ENCODE results near the gene NR2F1-AS1. TPM values are rescaled to one million over a fixed set of nuclear protein-coding genes. Genes with fewer than 3 reads are reported as not detected.
A peak's percentile ranks its signal among the peaks of the same experiment; 100 is the strongest.

NR2F1-AS1 gene
- total RNA-seq, 4 donors from 2014 or later = 6.0 to 48.1 (median 14.4) TPM

GRCh38 chr5:93583768-93584595 lies 3.0 kb upstream of the NR2F1-AS1 start:
- TF ChIP-seq EP300 (IDR thresholded peaks at IDR 0.05) (no peak), POLR2A (IDR thresholded peaks at IDR 0.05) (peak; percentile 9 to 52), POLR2AphosphoS5 (IDR thresholded peaks at IDR 0.05) (no peak), CTCF (IDR thresholded peaks at IDR 0.05) (no peak)
- Histone ChIP-seq H3K27ac (peak overlapping the region; percentile 44 to 94 (median 86)), H3K27me3 (peaks cover 18% of the 10 kb centered on the region), H3K4me3 (peak overlapping the region; percentile 54 to 74), H3K36me3 (no peaks in the 10 kb centered on the region), H3K4me1 (peaks cover 0 to 58% (median 0%) of the 10 kb centered on the region in 3 donors), H3K9me3 (no peaks in the 10 kb centered on the region)
- WGBS, 2 donors (ENCODE audit: low coverage in 1 of 2) = 1 to 2% methylated on average over 16 to 22 of the region's 110 CpGs
- peak; percentile 18 for ATAC-seq

GRCh38 chr5:93583439-93583767 lies 2.4 kb upstream of the NR2F1-AS1 start:
- Histone ChIP-seq H3K9me3 (no peaks in the 10 kb centered on the region), H3K27me3 (peaks cover 18% of the 10 kb centered on the region), H3K27ac (peak overlapping the region; percentile 44 to 94 (median 86)), H3K4me3 (peak overlapping the region; percentile 54 to 74), H3K4me1 (peaks cover 0 to 58% (median 2%) of the 10 kb centered on the region in 3 donors), H3K36me3 (no peaks in the 10 kb centered on the region)
- 0 to 1% methylated on average over 4 of the region's 4 CpGs for WGBS, 2 donors (ENCODE audit: low coverage in 1 of 2)
- no peak for ATAC-seq
- TF ChIP-seq POLR2A (IDR thresholded peaks at IDR 0.05) (no peak), EP300 (IDR thresholded peaks at IDR 0.05) (no peak), POLR2AphosphoS5 (IDR thresholded peaks at IDR 0.05) (no peak), CTCF (IDR thresholded peaks at IDR 0.05) (no peak)

- no peaks in the 10 kb centered on the region for H3K36me3 ChIP-seq
- 1% methylated on average over 18 to 20 of the region's 21 CpGs for WGBS, 2 donors (ENCODE audit: low coverage in 1 of 2)
- H3K4me1 ChIP-seq = peaks cover 0 to 59% (median 4%) of the 10 kb centered on the region in 3 donors
- H3K9me3 ChIP-seq = no peaks in the 10 kb centered on the region
- peak; percentile 68 for ATAC-seq
- H3K27me3 ChIP-seq = peaks cover 15% of the 10 kb centered on the region
- peak within 1 kb of the TSS; percentile 44 to 94 (median 86) for H3K27ac ChIP-seq
- no peak for TF ChIP-seq POLR2A (IDR thresholded peaks at IDR 0.05)
- TF ChIP-seq POLR2AphosphoS5 (IDR thresholded peaks at IDR 0.05) = peak; percentile 62
- TF ChIP-seq CTCF (IDR thresholded peaks at IDR 0.05) = peak in 2 of 4 experiments; percentile 79 to 86
- no peak for TF ChIP-seq EP300 (IDR thresholded peaks at IDR 0.05)
- peak within 1 kb of the TSS; percentile 54 to 74 for H3K4me3 ChIP-seq
Observed at GRCh38 chr5:93582677-93583438, 1.8 kb upstream of the NR2F1-AS1 start, which contains the start of gene NR2F1. NR2F1 (plus strand) TSS chr5:93583222; CDS start chr5:93585024, 1,802 bp downstream.

- Histone ChIP-seq H3K27me3 (peaks cover 8% of the 10 kb centered on the region), H3K4me1 (peaks cover 0 to 59% (median 8%) of the 10 kb centered on the region in 3 donors), H3K36me3 (no peaks in the 10 kb centered on the region), H3K27ac (peak overlapping the region; percentile 32 to 94 (median 86)), H3K4me3 (peak overlapping the region; percentile 54 to 74), H3K9me3 (no peaks in the 10 kb centered on the region)
- 0% methylated on average over 2 of the region's 2 CpGs for WGBS, 2 donors (ENCODE audit: low coverage in 1 of 2)
- no peak for ATAC-seq
- TF ChIP-seq EP300 (IDR thresholded peaks at IDR 0.05) = no peak
- TF ChIP-seq POLR2AphosphoS5 (IDR thresholded peaks at IDR 0.05) = no peak
- TF ChIP-seq POLR2A (IDR thresholded peaks at IDR 0.05) = no peak
Observed at GRCh38 chr5:93582167-93582462, 1.1 kb upstream of the NR2F1-AS1 start.
